GM12873 (cell line): ENCODE results near the gene SGMS2.

ENCODE experiments used
- CTCF ChIP-seq: IDR thresholded peaks from 2 replicates; pipeline ENCODE4 v1.5.1; 2012; ENCODE audit warnings: low read depth, mild to moderate bottlenecking, moderate library complexity, low read length, control low read depth; ENCODE audit not compliant: insufficient read depth; ENCODE audit errors: missing control alignments

The SGMS2 gene

GRCh38 chr4:107901213-107901934 lies 76.6 kb downstream of the SGMS2 start:
- TF ChIP-seq CTCF = no peak

- TF ChIP-seq CTCF = no peak
These were observed 78.0 kb downstream of the SGMS2 start for GRCh38 chr4:107902715-107903114.

- TF ChIP-seq CTCF = no peak
These were observed 81.8 kb downstream of the SGMS2 start for GRCh38 chr4:107906458-107907100.

GRCh38 chr4:107908377-107908776 lies 83.6 kb downstream of the SGMS2 start:
- no peak for TF ChIP-seq CTCF

GRCh38 chr4:107913283-107913899 lies 88.7 kb downstream of the SGMS2 start:
- TF ChIP-seq CTCF = peak; percentile 72

GRCh38 chr4:107915220-107915619 lies 90.5 kb downstream of the SGMS2 start:
- TF ChIP-seq CTCF = no peak

GRCh38 chr4:107916623-107917022 lies 91.9 kb downstream of the SGMS2 start:
- TF ChIP-seq CTCF = no peak
